ENCODE data around the gene ST7.

Gene ST7

DNA sequence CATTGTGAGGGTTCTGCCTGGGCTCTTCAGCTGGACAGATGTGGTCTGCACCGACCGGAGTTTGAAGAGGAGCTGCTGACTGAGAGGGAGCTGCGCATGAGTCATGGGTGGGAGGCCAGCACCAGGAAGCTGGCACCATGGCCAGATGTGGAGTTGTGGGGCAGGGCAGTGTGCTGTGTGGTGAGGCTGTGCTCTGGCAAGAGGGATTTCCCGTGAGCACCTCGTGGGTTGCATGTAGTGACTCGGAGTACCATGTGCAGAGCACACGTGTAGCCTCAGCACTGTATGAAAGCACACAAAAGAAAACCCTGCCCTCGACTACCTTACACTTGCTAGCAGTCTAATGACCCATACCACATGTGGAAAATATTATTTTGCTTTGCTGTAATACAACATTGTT is 266.2 kb downstream of the ST7 start:
- Histone ChIP-seq H3K4me3 (ENCODE audit: low read length in 2 of 2) (no peak overlapping the region), H3K9ac (ENCODE audit: low read length in 2 of 2) (no peak overlapping the region), H3K27ac (ENCODE audit: low read length) (no peak overlapping the region), H3K27me3 (ENCODE audit: control insufficient read depth in 1 of 2, insufficient read depth in 2 of 2, low read length in 2 of 2) (no peaks in the 10 kb centered on the region), H3K9me3 (ENCODE audit: control insufficient read depth in 2 of 2, low read length in 2 of 2) (no peaks in the 10 kb centered on the region), H3K4me1 (ENCODE audit: control insufficient read depth, insufficient read depth, low read length) (no peaks in the 10 kb centered on the region), H3K36me3 (ENCODE audit: control insufficient read depth in 2 of 2, insufficient read depth in 2 of 2, low read length in 2 of 2) (peaks cover 24 to 25% of the 10 kb centered on the region in 2 donors)

- no peaks in the 10 kb centered on the region for H3K9me3 ChIP-seq (ENCODE audit: control insufficient read depth in 2 of 2, low read length in 2 of 2)
- no peak overlapping the region for H3K4me3 ChIP-seq (ENCODE audit: low read length in 2 of 2)
- no peaks in the 10 kb centered on the region for H3K4me1 ChIP-seq (ENCODE audit: control insufficient read depth, insufficient read depth, low read length)
- H3K27me3 ChIP-seq (ENCODE audit: control insufficient read depth in 1 of 2, insufficient read depth in 2 of 2, low read length in 2 of 2), result no peaks in the 10 kb centered on the region
- peaks cover 18 to 26% of the 10 kb centered on the region in 2 donors for H3K36me3 ChIP-seq (ENCODE audit: control insufficient read depth in 2 of 2, insufficient read depth in 2 of 2, low read length in 2 of 2)
- no peak overlapping the region for H3K27ac ChIP-seq (ENCODE audit: low read length)
- no peak overlapping the region for H3K9ac ChIP-seq (ENCODE audit: low read length in 2 of 2)
These were observed 267.5 kb downstream of the ST7 start for GRCh38 chr7:117220836-117221235.

DNA sequence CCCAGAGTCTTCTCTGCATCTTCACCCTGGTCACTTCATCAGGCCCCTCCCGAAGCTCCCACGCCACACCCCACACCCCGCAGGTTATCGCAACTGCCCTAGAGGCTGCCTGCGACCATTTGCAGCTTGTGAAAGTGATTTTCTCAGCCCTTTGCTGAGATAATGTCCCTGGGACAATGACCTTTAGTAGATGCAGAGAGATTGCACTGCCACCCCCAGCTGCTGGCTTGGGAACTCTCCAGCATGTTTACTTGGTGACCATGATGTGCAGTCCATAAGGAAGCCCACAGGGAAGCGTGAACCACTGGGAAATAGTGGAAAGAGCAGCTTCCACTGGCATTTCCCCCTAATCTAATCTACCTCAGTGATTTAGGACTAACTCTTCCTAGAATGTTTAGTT is 272.2 kb downstream of the ST7 start:
- Histone ChIP-seq H3K4me3 (ENCODE audit: low read length in 2 of 2) (no peak overlapping the region), H3K27ac (ENCODE audit: low read length) (no peak overlapping the region), H3K4me1 (ENCODE audit: control insufficient read depth, insufficient read depth, low read length) (no peaks in the 10 kb centered on the region), H3K27me3 (ENCODE audit: control insufficient read depth in 1 of 2, insufficient read depth in 2 of 2, low read length in 2 of 2) (no peaks in the 10 kb centered on the region), H3K36me3 (ENCODE audit: control insufficient read depth in 2 of 2, insufficient read depth in 2 of 2, low read length in 2 of 2) (peaks cover 14 to 20% of the 10 kb centered on the region in 2 donors), H3K9ac (ENCODE audit: low read length in 2 of 2) (no peak overlapping the region), H3K9me3 (ENCODE audit: control insufficient read depth in 2 of 2, low read length in 2 of 2) (no peaks in the 10 kb centered on the region)

GRCh38 chr7:117227091-117227490 is 273.8 kb downstream of the ST7 start:
- Histone ChIP-seq H3K9ac (ENCODE audit: low read length in 2 of 2) (no peak overlapping the region), H3K36me3 (ENCODE audit: control insufficient read depth in 2 of 2, insufficient read depth in 2 of 2, low read length in 2 of 2) (peaks cover 5 to 11% of the 10 kb centered on the region in 2 donors), H3K9me3 (ENCODE audit: control insufficient read depth in 2 of 2, low read length in 2 of 2) (no peaks in the 10 kb centered on the region), H3K27ac (ENCODE audit: low read length) (no peak overlapping the region), H3K4me3 (ENCODE audit: low read length in 2 of 2) (no peak overlapping the region), H3K4me1 (ENCODE audit: control insufficient read depth, insufficient read depth, low read length) (no peaks in the 10 kb centered on the region), H3K27me3 (ENCODE audit: control insufficient read depth in 1 of 2, insufficient read depth in 2 of 2, low read length in 2 of 2) (no peaks in the 10 kb centered on the region)

DNA sequence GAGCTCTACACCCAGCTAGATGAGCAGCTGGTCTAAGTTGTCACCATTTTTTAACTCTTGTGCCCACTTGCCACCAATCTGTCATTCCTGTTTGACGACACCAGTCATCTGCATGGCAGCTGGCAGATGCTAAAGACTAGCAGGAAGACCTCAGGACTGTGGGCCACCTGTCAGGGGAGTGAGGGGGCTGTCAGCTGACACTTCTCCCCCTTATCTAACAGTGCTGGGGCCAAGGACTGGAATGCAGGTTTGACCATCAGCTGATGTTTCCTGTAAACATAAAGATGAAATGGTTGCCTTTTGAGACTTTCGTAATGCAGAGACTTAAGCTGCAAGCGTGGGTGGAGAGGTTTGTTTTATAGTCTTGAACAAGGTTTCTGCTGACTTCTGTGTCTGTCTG is 276.0 kb downstream of the ST7 start:
- H3K27ac ChIP-seq (ENCODE audit: low read length), result no peak overlapping the region
- no peaks in the 10 kb centered on the region for H3K9me3 ChIP-seq (ENCODE audit: control insufficient read depth in 2 of 2, low read length in 2 of 2)
- H3K36me3 ChIP-seq (ENCODE audit: control insufficient read depth in 2 of 2, insufficient read depth in 2 of 2, low read length in 2 of 2), result peaks cover 0 to 5% of the 10 kb centered on the region in 2 donors
- no peak overlapping the region for H3K4me3 ChIP-seq (ENCODE audit: low read length in 2 of 2)
- H3K4me1 ChIP-seq (ENCODE audit: control insufficient read depth, insufficient read depth, low read length), result no peaks in the 10 kb centered on the region
- no peaks in the 10 kb centered on the region for H3K27me3 ChIP-seq (ENCODE audit: control insufficient read depth in 1 of 2, insufficient read depth in 2 of 2, low read length in 2 of 2)
- no peak overlapping the region for H3K9ac ChIP-seq (ENCODE audit: low read length in 2 of 2)

DNA sequence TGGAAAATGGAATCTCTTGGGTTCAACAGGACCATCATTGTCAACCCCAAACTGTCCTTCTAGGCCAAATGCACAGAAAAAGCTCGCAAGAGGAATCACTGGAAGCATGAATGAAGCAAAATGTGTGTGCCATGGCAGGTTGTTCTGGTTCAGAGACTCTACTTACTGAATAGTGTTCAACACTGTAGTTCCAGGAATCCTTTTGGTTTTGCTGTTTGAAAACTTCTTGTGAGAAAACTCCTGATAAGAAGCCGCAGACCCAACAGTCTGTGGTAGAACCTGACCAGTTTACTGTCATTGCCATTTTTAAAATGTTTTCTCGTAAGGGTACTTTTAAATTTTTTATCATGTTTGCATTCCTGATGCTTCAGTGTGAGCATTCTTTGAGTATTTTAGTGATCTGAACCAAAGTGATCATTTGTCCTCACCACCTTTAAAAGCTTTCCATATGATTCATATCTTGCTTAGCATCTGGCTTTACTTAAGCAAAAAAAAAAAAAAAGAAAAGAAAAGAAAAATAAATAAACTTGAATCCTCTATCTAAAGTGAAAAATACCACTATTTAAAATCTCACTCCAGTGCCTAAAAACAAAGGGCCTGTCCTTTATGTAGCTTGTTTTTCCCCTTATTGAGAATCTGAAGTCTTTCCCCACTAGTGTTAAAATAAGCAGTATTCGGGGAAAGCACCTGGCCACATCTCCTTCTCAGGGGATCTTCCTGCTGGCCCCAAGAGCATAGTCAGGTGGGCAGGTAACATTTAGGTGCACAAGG is 277.2 kb downstream of the ST7 start:
- H3K27ac ChIP-seq (ENCODE audit: low read length), result no peak overlapping the region
- no peak overlapping the region for H3K9ac ChIP-seq (ENCODE audit: low read length in 2 of 2)
- no peaks in the 10 kb centered on the region for H3K9me3 ChIP-seq (ENCODE audit: control insufficient read depth in 2 of 2, low read length in 2 of 2)
- H3K27me3 ChIP-seq (ENCODE audit: control insufficient read depth in 1 of 2, insufficient read depth in 2 of 2, low read length in 2 of 2), result no peaks in the 10 kb centered on the region
- peaks cover 0 to 3% of the 10 kb centered on the region in 2 donors for H3K36me3 ChIP-seq (ENCODE audit: control insufficient read depth in 2 of 2, insufficient read depth in 2 of 2, low read length in 2 of 2)
- no peaks in the 10 kb centered on the region for H3K4me1 ChIP-seq (ENCODE audit: control insufficient read depth, insufficient read depth, low read length)
- H3K4me3 ChIP-seq (ENCODE audit: low read length in 2 of 2), result no peak overlapping the region

DNA sequence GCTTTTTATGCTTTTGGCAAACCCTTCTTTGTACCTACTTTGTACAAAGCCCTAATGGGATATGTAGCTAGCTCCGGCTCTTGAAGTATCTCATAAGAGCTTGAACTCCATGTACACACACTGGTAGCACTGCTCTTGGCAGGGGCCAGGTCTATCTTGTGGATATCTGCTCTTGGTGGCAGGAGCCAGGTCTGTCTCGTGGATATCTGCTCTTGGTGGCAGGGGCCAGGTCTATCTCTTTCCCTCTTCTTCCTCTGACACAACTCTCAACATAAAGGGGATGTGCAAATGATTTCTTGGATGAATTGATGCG is 277.7 kb downstream of the ST7 start:
- peaks cover 0 to 3% of the 10 kb centered on the region in 2 donors for H3K36me3 ChIP-seq (ENCODE audit: control insufficient read depth in 2 of 2, insufficient read depth in 2 of 2, low read length in 2 of 2)
- no peaks in the 10 kb centered on the region for H3K4me1 ChIP-seq (ENCODE audit: control insufficient read depth, insufficient read depth, low read length)
- no peaks in the 10 kb centered on the region for H3K9me3 ChIP-seq (ENCODE audit: control insufficient read depth in 2 of 2, low read length in 2 of 2)
- H3K9ac ChIP-seq (ENCODE audit: low read length in 2 of 2), result no peak overlapping the region
- H3K27me3 ChIP-seq (ENCODE audit: control insufficient read depth in 1 of 2, insufficient read depth in 2 of 2, low read length in 2 of 2), result no peaks in the 10 kb centered on the region
- no peak overlapping the region for H3K27ac ChIP-seq (ENCODE audit: low read length)
- no peak overlapping the region for H3K4me3 ChIP-seq (ENCODE audit: low read length in 2 of 2)

DNA sequence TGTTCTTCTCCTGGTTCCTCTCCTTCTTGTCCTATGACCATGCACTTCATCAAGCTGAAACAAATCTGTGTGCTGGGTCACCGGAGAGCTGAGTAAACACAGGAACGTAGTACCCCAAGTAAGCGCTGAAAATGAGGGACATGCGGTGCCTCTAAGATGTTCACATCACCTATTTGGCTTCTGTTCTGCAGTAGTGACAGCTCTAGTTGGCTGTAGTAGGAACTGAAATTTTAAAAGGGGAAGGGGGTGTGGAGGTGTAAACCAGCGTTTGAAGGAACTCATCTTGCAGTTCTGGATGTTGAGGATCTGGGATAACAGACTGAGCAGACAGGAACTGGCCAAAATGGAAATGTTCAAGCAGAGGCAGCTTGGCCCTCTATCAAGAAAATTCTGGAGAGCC is 284.3 kb downstream of the ST7 start:
- H3K36me3 ChIP-seq (ENCODE audit: control insufficient read depth in 2 of 2, insufficient read depth in 2 of 2, low read length in 2 of 2), result no peaks in the 10 kb centered on the region
- H3K27ac ChIP-seq (ENCODE audit: low read length), result no peak overlapping the region
- H3K4me1 ChIP-seq (ENCODE audit: control insufficient read depth, insufficient read depth, low read length), result no peaks in the 10 kb centered on the region
- H3K9ac ChIP-seq (ENCODE audit: low read length in 2 of 2), result no peak overlapping the region
- H3K27me3 ChIP-seq (ENCODE audit: control insufficient read depth in 1 of 2, insufficient read depth in 2 of 2, low read length in 2 of 2), result no peaks in the 10 kb centered on the region
- H3K9me3 ChIP-seq (ENCODE audit: control insufficient read depth in 2 of 2, low read length in 2 of 2), result no peaks in the 10 kb centered on the region
- no peak overlapping the region for H3K4me3 ChIP-seq (ENCODE audit: low read length in 2 of 2)

GRCh38 chr7:117238472-117238871 is 285.2 kb downstream of the ST7 start:
- Histone ChIP-seq H3K27me3 (ENCODE audit: control insufficient read depth in 1 of 2, insufficient read depth in 2 of 2, low read length in 2 of 2) (no peaks in the 10 kb centered on the region), H3K9me3 (ENCODE audit: control insufficient read depth in 2 of 2, low read length in 2 of 2) (no peaks in the 10 kb centered on the region), H3K27ac (ENCODE audit: low read length) (no peak overlapping the region), H3K4me3 (ENCODE audit: low read length in 2 of 2) (no peak overlapping the region), H3K4me1 (ENCODE audit: control insufficient read depth, insufficient read depth, low read length) (no peaks in the 10 kb centered on the region), H3K36me3 (ENCODE audit: control insufficient read depth in 2 of 2, insufficient read depth in 2 of 2, low read length in 2 of 2) (no peaks in the 10 kb centered on the region), H3K9ac (ENCODE audit: low read length in 2 of 2) (no peak overlapping the region)

DNA sequence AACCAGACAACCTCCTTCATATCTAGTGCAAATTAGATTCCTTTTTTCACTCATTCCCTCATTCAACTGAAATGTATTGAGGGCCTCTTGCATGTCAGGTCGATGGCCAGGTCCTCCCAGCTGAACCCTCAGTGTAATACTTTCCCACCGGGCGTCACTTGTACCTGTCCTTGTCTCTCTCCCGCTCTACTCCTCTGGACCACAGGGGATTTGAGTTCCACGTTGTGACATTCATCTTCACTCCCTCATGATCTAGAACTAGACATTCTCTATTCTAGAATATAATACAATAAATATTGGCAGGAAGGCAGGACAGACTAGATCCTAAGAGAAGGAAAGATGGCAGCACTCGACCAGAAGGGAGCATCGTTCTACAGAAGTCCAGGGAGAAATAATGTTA is 285.6 kb downstream of the ST7 start:
- Histone ChIP-seq H3K4me1 (ENCODE audit: control insufficient read depth, insufficient read depth, low read length) (no peaks in the 10 kb centered on the region), H3K9me3 (ENCODE audit: control insufficient read depth in 2 of 2, low read length in 2 of 2) (no peaks in the 10 kb centered on the region), H3K27ac (ENCODE audit: low read length) (no peak overlapping the region), H3K27me3 (ENCODE audit: control insufficient read depth in 1 of 2, insufficient read depth in 2 of 2, low read length in 2 of 2) (no peaks in the 10 kb centered on the region), H3K36me3 (ENCODE audit: control insufficient read depth in 2 of 2, insufficient read depth in 2 of 2, low read length in 2 of 2) (no peaks in the 10 kb centered on the region), H3K9ac (ENCODE audit: low read length in 2 of 2) (no peak overlapping the region), H3K4me3 (ENCODE audit: low read length in 2 of 2) (no peak overlapping the region)

GRCh38 chr7:117241088-117241487 is 287.8 kb downstream of the ST7 start:
- H3K27ac ChIP-seq (ENCODE audit: low read length), result no peak overlapping the region
- H3K27me3 ChIP-seq (ENCODE audit: control insufficient read depth in 1 of 2, insufficient read depth in 2 of 2, low read length in 2 of 2), result no peaks in the 10 kb centered on the region
- no peaks in the 10 kb centered on the region for H3K9me3 ChIP-seq (ENCODE audit: control insufficient read depth in 2 of 2, low read length in 2 of 2)

More at GRCh38 chr7:117241088-117241487, 287.8 kb downstream of the ST7 start:
- Histone ChIP-seq H3K4me3 (ENCODE audit: low read length in 2 of 2) (no peak overlapping the region), H3K36me3 (ENCODE audit: control insufficient read depth in 2 of 2, insufficient read depth in 2 of 2, low read length in 2 of 2) (no peaks in the 10 kb centered on the region), H3K4me1 (ENCODE audit: control insufficient read depth, insufficient read depth, low read length) (no peaks in the 10 kb centered on the region), H3K9ac (ENCODE audit: low read length in 2 of 2) (no peak overlapping the region)

Data from stomach smooth muscle (tissue), 2 donors.